Astrocyte (in vitro differentiated cells and primary cell): ENCODE results near the gene ADCY2. TPM values are rescaled to one million over a fixed set of nuclear protein-coding genes. Genes with fewer than 3 reads are reported as not detected.

Source experiments
- DNase-seq: peaks from one replicate; pipeline ENCODE4 v3.0.0-alpha.2; 2010; ENCODE audit warnings: low read depth
- FAIRE-seq: peaks from 2 replicates; lab custom pipeline; 2011; peaks lifted over from hg19 to GRCh38; lab: Jason Lieb, UNC
- H2AFZ ChIP-seq: 2 replicates; pipeline ENCODE4 v1.6.0; 2012; ENCODE audit warnings: low read depth, low read length, inconsistent platforms
- H3K27ac ChIP-seq: 2 replicates; pipeline ENCODE4 v1.5.1; 2011; ENCODE audit warnings: low read depth, low read length, inconsistent platforms
- H3K27me3 ChIP-seq: 2 replicates; pipeline ENCODE4 v1.6.0; 2011; ENCODE audit warnings: low read length, inconsistent platforms; ENCODE audit not compliant: insufficient read depth
- H3K36me3 ChIP-seq: 2 replicates; pipeline ENCODE4 v1.5.1; 2011; ENCODE audit warnings: low read length, inconsistent platforms; ENCODE audit not compliant: insufficient read depth
- H3K4me1 ChIP-seq: 2 replicates; pipeline ENCODE4 v1.5.1; 2011; ENCODE audit warnings: low read length, inconsistent platforms; ENCODE audit not compliant: insufficient read depth
- H3K4me2 ChIP-seq: 2 replicates; pipeline ENCODE4 v1.6.0; 2012; ENCODE audit warnings: low read length, inconsistent platforms
- H3K4me3 ChIP-seq: 2 replicates; pipeline ENCODE4 v1.5.1; 2011; ENCODE audit warnings: low read depth, mild to moderate bottlenecking, low read length, inconsistent platforms; ENCODE audit not compliant: insufficient read depth
- H3K79me2 ChIP-seq: 2 replicates; pipeline ENCODE4 v1.6.0; 2012; ENCODE audit warnings: mild to moderate bottlenecking, low read length, inconsistent platforms; ENCODE audit not compliant: insufficient read depth
- H3K9ac ChIP-seq: 2 replicates; pipeline ENCODE4 v1.6.0; 2012; ENCODE audit warnings: mild to moderate bottlenecking, low read length, inconsistent platforms
- H3K9me3 ChIP-seq: 2 replicates; pipeline ENCODE4 v1.5.1; 2012; ENCODE audit warnings: low read depth, mild to moderate bottlenecking, low read length, inconsistent platforms; ENCODE audit not compliant: insufficient read depth
- H4K20me1 ChIP-seq: 2 replicates; pipeline ENCODE4 v1.6.0; 2012; ENCODE audit warnings: low read length, inconsistent platforms; ENCODE audit not compliant: insufficient read depth
- H3K27ac Mint-ChIP-seq: one replicate; pipeline ENCODE4 v1.8.0; 2021; ENCODE audit warnings: mild to moderate bottlenecking, mixed read lengths; ENCODE audit not compliant: unreplicated experiment
- H3K27me3 Mint-ChIP-seq: one replicate; pipeline ENCODE4 v1.8.0; 2021; ENCODE audit warnings: low read depth, mixed read lengths; ENCODE audit not compliant: unreplicated experiment
- H3K36me3 Mint-ChIP-seq: one replicate; pipeline ENCODE4 v1.8.0; 2021; ENCODE audit warnings: low read depth, mixed read lengths; ENCODE audit not compliant: unreplicated experiment
- H3K4me1 Mint-ChIP-seq: one replicate; pipeline ENCODE4 v1.8.0; 2021; ENCODE audit warnings: low read depth, mixed read lengths; ENCODE audit not compliant: unreplicated experiment
- H3K4me3 Mint-ChIP-seq: one replicate; pipeline ENCODE4 v1.8.0; 2021; ENCODE audit warnings: mild to moderate bottlenecking, moderate library complexity, mixed read lengths; ENCODE audit not compliant: unreplicated experiment
- H3K9me3 Mint-ChIP-seq: one replicate; pipeline ENCODE4 v1.8.0; 2021; ENCODE audit warnings: mild to moderate bottlenecking, mixed read lengths; ENCODE audit not compliant: unreplicated experiment
- CTCF ChIP-seq: IDR thresholded peaks from 2 replicates; pipeline ENCODE4 v1.5.1; 2011; ENCODE audit warnings: low read depth, mild to moderate bottlenecking, inconsistent platforms, low read length, moderate library complexity; ENCODE audit not compliant: insufficient read depth
- EZH2 ChIP-seq: IDR thresholded peaks from 2 replicates; pipeline ENCODE4 v1.6.1; 2012; ENCODE audit warnings: mild to moderate bottlenecking, low read length, inconsistent platforms; ENCODE audit not compliant: insufficient read depth
- total RNA-seq: library from RNA; stranded (reverse); gene quantifications from 2 replicates; pipeline ENCODE4 v1.2.1, GENCODE V29; 2021

Gene ADCY2
- total RNA-seq, 1 donor from 2014 or later, result 5.7 TPM

GRCh38 chr5:7435503-7435902 lies 39.6 kb downstream of the ADCY2 start:
- no peaks in the 10 kb centered on the region for H3K4me1 Mint-ChIP-seq
- H3K27me3 Mint-ChIP-seq, result no peaks in the 10 kb centered on the region
- no peak overlapping the region for H3K4me3 ChIP-seq
- H3K27me3 ChIP-seq, result no peaks in the 10 kb centered on the region
- H3K9ac ChIP-seq, result no peak overlapping the region
- no peak overlapping the region for H3K27ac ChIP-seq
- no peaks in the 10 kb centered on the region for H3K4me1 ChIP-seq
- no peaks in the 10 kb centered on the region for H3K79me2 ChIP-seq
- no peak overlapping the region for H2AFZ ChIP-seq
- H3K9me3 ChIP-seq, result peaks cover 8% of the 10 kb centered on the region
- no peak overlapping the region for H3K27ac Mint-ChIP-seq
- H3K36me3 ChIP-seq, result no peaks in the 10 kb centered on the region
- peaks cover 5% of the 10 kb centered on the region for H3K9me3 Mint-ChIP-seq
- FAIRE-seq, result no peak
- TF ChIP-seq EZH2 (no peak), CTCF (no peak)
- no peak overlapping the region for H3K4me3 Mint-ChIP-seq
- DNase-seq, result no peak
- H3K36me3 Mint-ChIP-seq, result no peaks in the 10 kb centered on the region
- no peaks in the 10 kb centered on the region for H4K20me1 ChIP-seq
- no peak overlapping the region for H3K4me2 ChIP-seq

GRCh38 chr5:7436521-7436920 lies 40.6 kb downstream of the ADCY2 start:
- H2AFZ ChIP-seq, result no peak overlapping the region
- no peak overlapping the region for H3K27ac ChIP-seq
- no peaks in the 10 kb centered on the region for H3K4me1 Mint-ChIP-seq
- DNase-seq (no peak), FAIRE-seq (no peak)
- H3K4me3 Mint-ChIP-seq, result no peak overlapping the region
- no peaks in the 10 kb centered on the region for H3K36me3 Mint-ChIP-seq
- no peak overlapping the region for H3K9ac ChIP-seq
- no peaks in the 10 kb centered on the region for H3K4me1 ChIP-seq
- no peak overlapping the region for H3K27ac Mint-ChIP-seq
- no peaks in the 10 kb centered on the region for H3K79me2 ChIP-seq
- no peaks in the 10 kb centered on the region for H3K27me3 Mint-ChIP-seq
- H3K9me3 ChIP-seq, result peaks cover 8% of the 10 kb centered on the region
- H3K36me3 ChIP-seq, result no peaks in the 10 kb centered on the region
- TF ChIP-seq CTCF (no peak), EZH2 (no peak)
- peaks cover 5% of the 10 kb centered on the region for H3K9me3 Mint-ChIP-seq
- no peak overlapping the region for H3K4me2 ChIP-seq
- H3K4me3 ChIP-seq, result no peak overlapping the region
- no peaks in the 10 kb centered on the region for H3K27me3 ChIP-seq
- H4K20me1 ChIP-seq, result no peaks in the 10 kb centered on the region

- Mint-ChIP-seq H3K36me3 (no peaks in the 10 kb centered on the region), H3K27me3 (no peaks in the 10 kb centered on the region), H3K4me3 (no peak overlapping the region), H3K9me3 (peaks cover 5% of the 10 kb centered on the region), H3K27ac (no peak overlapping the region), H3K4me1 (no peaks in the 10 kb centered on the region)
- Histone ChIP-seq H3K36me3 (no peaks in the 10 kb centered on the region), H3K27me3 (no peaks in the 10 kb centered on the region), H3K9ac (no peak overlapping the region), H2AFZ (no peak overlapping the region), H3K27ac (no peak overlapping the region), H4K20me1 (no peaks in the 10 kb centered on the region), H3K4me1 (no peaks in the 10 kb centered on the region), H3K9me3 (peaks cover 8% of the 10 kb centered on the region), H3K4me2 (no peak overlapping the region), H3K4me3 (no peak overlapping the region), H3K79me2 (no peaks in the 10 kb centered on the region)
- DNase-seq (peak; percentile 43), FAIRE-seq (no peak)
- TF ChIP-seq CTCF (no peak), EZH2 (no peak)
These were observed 41.9 kb downstream of the ADCY2 start for GRCh38 chr5:7437836-7438235.
